GM10266 (cell line): ENCODE data around the gene BNC2.

Experiments used
- DNase-seq: peaks from one replicate; pipeline ENCODE4 v3.0.0; 2012; ENCODE audit errors: extremely low spot score
- CTCF ChIP-seq: IDR thresholded peaks from 2 replicates; pipeline ENCODE4 v1.5.1; 2012; ENCODE audit warnings: mild to moderate bottlenecking, low read depth; ENCODE audit not compliant: control insufficient read depth, insufficient read depth; ENCODE audit errors: missing control alignments

Gene BNC2

GRCh38 chr9:16610538-16610937 lies 259.9 kb downstream of the BNC2 start:
- no peak for TF ChIP-seq CTCF
- no peak for DNase-seq

GRCh38 chr9:16608906-16609305 lies 261.6 kb downstream of the BNC2 start:
- TF ChIP-seq CTCF = no peak
- no peak for DNase-seq

- no peak for TF ChIP-seq CTCF
- DNase-seq = no peak
Measured at GRCh38 chr9:16602494-16602893, 268.0 kb downstream of the BNC2 start.

DNA sequence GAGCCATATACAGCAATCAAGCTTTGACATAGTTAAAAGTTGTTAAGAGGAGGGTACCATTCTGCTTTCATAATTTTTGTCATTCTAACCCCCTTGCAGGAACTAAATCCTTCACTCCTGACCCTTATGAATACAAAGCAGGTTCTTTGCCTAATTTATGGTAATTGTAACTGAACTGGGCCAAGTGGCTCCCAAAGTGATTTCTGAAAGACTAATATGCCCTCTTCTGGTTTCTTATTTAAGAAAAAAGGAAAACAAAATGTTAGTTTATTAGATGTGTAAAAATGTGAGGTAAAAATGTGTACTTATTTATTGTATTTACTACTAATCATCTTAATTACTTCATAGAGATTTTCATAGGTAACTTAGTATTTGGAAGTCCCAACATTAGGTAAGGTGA lies 268.5 kb downstream of the BNC2 start:
- TF ChIP-seq CTCF = no peak

DNA sequence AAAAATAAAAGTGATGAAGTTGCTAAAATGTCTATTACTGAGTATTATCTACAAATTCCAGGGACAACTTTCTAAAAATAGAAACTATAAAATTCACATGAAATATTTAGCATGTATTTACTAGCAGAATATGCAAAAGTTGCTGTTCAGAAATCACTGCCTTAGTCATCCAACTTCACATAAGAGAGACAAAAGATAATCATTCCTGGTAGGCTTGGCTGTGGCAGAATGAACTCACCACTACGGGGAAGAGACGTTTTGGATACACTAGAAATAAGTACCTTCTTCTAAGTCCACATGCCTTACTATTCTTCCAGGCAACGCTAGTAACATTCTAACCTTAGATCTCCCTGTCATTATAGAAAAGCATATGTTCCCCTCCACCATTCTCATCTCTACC lies 272.2 kb downstream of the BNC2 start:
- TF ChIP-seq CTCF = no peak
- no peak for DNase-seq

More for the DNA sequence above, 268.5 kb downstream of the BNC2 start:
- no peak for DNase-seq

- no peak for TF ChIP-seq CTCF
- no peak for DNase-seq
Measured at GRCh38 chr9:16597136-16597535, 273.3 kb downstream of the BNC2 start.

DNA sequence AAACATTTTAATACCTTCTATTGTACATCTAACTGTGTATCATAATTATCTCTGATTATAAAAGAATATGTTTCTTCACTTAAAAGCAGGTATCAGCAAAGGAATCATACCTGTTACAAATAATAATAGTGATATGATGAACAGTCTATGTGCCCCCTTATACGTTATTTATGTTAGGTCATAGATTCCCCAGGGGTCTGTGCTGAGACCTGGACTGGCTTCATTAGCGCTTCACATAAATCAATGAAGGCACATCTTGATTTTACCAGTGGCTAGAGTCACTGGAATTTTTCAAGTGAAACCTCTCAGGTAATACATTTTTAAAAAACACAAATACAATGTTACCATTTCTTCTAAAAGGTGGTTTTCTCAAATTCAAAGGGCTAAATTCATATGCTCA lies 275.2 kb downstream of the BNC2 start:
- no peak for TF ChIP-seq CTCF
- DNase-seq = no peak
